Stimulated activated memory B cell treated with anti-CD40 and anti-IgM and Interleukin-4, amounts not matched to agents 10 μg/mL and 1 μg/mL and 100 μg/mL, for 72 hours (primary cell): ENCODE measurements around the gene PRC1.

Experiments used
- ATAC-seq: fragments of 150-1000 bp; cut with Tn5 transposase; 2 replicates; pipeline ENCODE4 v1.10.0; 2021
- H3K27ac Mint-ChIP-seq: one replicate; pipeline ENCODE4 v1.8.0; 2022; ENCODE audit warnings: mild to moderate bottlenecking, mixed read lengths
- H3K27me3 Mint-ChIP-seq: one replicate; pipeline ENCODE4 v1.8.0; 2022; ENCODE audit warnings: mixed read lengths
- H3K36me3 Mint-ChIP-seq: one replicate; pipeline ENCODE4 v1.8.0; 2022; ENCODE audit warnings: mixed read lengths
- H3K4me1 Mint-ChIP-seq: one replicate; pipeline ENCODE4 v1.8.0; 2022; ENCODE audit warnings: mixed read lengths
- H3K4me3 Mint-ChIP-seq: one replicate; pipeline ENCODE4 v1.8.0; 2022; ENCODE audit warnings: mild to moderate bottlenecking, moderate library complexity, mixed read lengths
- H3K9me3 Mint-ChIP-seq: one replicate; pipeline ENCODE4 v1.8.0; 2022; ENCODE audit warnings: mixed read lengths

The PRC1 gene, protein sequence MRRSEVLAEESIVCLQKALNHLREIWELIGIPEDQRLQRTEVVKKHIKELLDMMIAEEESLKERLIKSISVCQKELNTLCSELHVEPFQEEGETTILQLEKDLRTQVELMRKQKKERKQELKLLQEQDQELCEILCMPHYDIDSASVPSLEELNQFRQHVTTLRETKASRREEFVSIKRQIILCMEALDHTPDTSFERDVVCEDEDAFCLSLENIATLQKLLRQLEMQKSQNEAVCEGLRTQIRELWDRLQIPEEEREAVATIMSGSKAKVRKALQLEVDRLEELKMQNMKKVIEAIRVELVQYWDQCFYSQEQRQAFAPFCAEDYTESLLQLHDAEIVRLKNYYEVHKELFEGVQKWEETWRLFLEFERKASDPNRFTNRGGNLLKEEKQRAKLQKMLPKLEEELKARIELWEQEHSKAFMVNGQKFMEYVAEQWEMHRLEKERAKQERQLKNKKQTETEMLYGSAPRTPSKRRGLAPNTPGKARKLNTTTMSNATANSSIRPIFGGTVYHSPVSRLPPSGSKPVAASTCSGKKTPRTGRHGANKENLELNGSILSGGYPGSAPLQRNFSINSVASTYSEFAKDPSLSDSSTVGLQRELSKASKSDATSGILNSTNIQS

DNA sequence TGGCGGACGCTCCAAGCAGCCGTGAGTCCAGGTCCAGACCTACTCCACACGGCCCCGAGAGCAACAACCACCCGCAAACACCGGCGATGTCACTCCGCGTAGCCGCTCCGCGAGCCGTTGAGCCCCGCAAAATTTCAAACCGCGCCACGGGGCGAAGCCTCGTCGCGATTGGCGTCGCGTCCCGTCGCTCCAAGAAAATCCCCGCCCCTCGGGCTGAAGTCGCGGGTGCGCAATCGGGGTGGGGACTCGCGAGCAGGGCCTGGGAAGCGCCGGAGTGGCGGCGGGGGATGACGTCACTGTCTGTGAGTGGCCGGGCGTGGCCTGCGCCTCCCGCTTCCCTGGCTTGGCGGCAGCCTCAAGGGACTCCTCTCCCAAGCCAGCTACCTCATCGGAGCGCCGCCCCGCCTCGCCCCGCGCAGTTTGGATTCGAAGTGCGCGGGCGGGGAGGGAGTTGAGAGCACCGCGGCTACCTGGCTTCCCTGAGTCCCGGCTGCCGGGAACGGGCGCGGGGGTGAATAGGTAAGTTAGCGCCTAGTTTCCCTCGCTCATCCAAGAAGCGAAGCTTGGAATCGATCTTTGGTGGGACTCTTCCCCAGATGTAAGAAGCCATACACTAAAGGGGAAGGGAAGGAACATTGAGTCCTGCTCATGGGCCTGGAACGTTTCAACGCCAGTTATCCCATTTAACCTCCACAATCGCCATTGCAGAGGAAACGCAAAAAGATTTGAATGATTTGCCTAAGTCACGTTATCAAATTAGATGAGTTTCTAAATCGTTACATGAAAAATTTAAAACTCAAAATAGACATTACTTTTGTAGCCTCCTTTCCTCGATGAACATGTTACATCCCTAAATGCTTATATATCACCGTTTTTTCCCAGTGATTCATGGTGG lies at the start of gene PRC1:
Gene PRC1, minus strand, starts transcription at position 119 of the 895 bp plus-strand sequence. Its CDS starts 118 bp downstream, at position 1.
- Mint-ChIP-seq H3K27ac (peak within 1 kb of the TSS; percentile 95), H3K36me3 (peaks cover 23% of the 10 kb centered on the region), H3K9me3 (no peaks in the 10 kb centered on the region), H3K4me1 (peaks cover 12% of the 10 kb centered on the region), H3K27me3 (no peaks in the 10 kb centered on the region), H3K4me3 (peak within 1 kb of the TSS; percentile 100)
- peak; percentile 99 for ATAC-seq

DNA sequence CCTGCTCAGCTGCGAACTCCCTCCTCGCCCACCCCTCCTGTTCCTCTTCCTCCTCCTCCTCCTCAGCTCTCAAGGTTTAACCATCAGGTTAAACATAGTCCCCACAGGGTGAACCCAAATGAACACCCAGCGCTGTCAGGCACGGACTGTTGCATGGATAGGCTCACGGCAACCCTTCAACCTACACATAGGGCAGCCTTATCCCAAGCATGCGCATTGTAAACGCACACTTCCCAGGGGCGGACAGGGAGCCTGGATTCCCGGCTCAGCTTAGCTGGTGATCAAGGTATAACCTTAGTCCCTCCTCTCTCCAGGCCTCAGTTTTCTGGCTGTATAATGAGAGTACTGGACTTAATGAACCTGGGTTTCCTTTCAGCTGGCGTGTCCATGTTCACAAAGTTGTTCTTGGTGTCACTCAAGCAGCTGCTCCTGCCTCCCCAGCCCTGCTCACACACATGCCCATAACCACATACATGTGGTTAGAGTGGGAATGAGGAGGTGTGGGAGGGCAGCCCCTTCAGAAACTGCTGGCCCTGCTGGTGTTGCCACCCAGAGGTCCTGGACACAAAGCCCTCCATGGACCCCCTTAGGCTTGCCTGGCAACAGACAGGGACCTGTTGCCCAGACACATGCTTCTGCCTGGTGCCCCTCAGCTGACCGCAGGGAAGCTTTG lies 49.0 kb upstream of the PRC1 start:
- H3K27ac Mint-ChIP-seq, result no peak overlapping the region
- no peak for ATAC-seq
- H3K27me3 Mint-ChIP-seq, result peaks cover 10% of the 10 kb centered on the region
- H3K9me3 Mint-ChIP-seq, result peaks cover 3% of the 10 kb centered on the region
- no peaks in the 10 kb centered on the region for H3K36me3 Mint-ChIP-seq
- H3K4me3 Mint-ChIP-seq, result no peak overlapping the region
- H3K4me1 Mint-ChIP-seq, result peaks cover 15% of the 10 kb centered on the region

DNA sequence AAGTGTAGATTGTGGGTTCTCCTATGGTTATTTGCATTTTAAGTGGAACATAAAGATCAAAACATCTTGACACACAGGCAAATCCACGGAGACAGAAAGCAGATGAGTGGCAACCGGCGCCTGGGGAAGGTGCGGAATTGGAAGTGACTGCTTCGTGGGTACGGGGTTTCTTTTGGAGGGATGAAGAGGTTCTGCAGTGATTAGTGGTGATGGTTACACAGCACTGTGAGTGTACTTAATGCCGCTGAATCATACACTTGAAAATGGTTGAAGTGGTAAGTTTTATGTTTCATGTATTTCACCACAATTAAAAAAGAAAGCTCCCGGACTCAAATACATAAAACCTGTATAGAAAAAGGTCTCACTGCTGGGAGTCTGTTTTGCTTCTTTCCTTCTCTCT lies 46.5 kb upstream of the PRC1 start:
- no peak overlapping the region for H3K4me3 Mint-ChIP-seq

DNA sequence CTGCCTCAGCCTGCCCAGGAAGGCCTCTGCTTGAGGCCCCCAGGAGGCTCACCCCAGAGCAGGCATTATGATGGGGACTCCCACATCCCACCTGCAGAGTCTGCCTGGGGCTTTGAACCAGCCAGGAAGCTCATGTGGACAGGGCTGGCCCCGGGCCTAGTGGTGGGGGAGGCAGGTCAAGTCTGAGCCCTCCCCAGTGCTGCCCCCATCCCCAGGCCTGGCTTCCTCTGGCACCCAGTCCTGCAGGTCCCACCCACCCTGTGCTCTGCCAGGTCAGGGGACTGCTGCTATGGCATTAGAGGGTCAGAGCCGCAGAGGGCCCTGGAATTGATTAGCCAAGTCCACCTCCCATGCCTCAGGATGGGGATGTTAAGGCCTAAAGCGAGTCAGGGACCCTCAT lies 45.7 kb upstream of the PRC1 start:
- H3K9me3 Mint-ChIP-seq, result no peaks in the 10 kb centered on the region
- peak; percentile 16 for ATAC-seq
- peaks cover 10% of the 10 kb centered on the region for H3K27me3 Mint-ChIP-seq
- H3K4me3 Mint-ChIP-seq, result no peak overlapping the region
- H3K4me1 Mint-ChIP-seq, result no peaks in the 10 kb centered on the region
- H3K36me3 Mint-ChIP-seq, result no peaks in the 10 kb centered on the region
- no peak overlapping the region for H3K27ac Mint-ChIP-seq

More for the DNA sequence above, 46.5 kb upstream of the PRC1 start:
- Mint-ChIP-seq H3K36me3 (no peaks in the 10 kb centered on the region), H3K27ac (no peak overlapping the region), H3K9me3 (no peaks in the 10 kb centered on the region), H3K27me3 (peaks cover 10% of the 10 kb centered on the region), H3K4me1 (no peaks in the 10 kb centered on the region)
- no peak for ATAC-seq

DNA sequence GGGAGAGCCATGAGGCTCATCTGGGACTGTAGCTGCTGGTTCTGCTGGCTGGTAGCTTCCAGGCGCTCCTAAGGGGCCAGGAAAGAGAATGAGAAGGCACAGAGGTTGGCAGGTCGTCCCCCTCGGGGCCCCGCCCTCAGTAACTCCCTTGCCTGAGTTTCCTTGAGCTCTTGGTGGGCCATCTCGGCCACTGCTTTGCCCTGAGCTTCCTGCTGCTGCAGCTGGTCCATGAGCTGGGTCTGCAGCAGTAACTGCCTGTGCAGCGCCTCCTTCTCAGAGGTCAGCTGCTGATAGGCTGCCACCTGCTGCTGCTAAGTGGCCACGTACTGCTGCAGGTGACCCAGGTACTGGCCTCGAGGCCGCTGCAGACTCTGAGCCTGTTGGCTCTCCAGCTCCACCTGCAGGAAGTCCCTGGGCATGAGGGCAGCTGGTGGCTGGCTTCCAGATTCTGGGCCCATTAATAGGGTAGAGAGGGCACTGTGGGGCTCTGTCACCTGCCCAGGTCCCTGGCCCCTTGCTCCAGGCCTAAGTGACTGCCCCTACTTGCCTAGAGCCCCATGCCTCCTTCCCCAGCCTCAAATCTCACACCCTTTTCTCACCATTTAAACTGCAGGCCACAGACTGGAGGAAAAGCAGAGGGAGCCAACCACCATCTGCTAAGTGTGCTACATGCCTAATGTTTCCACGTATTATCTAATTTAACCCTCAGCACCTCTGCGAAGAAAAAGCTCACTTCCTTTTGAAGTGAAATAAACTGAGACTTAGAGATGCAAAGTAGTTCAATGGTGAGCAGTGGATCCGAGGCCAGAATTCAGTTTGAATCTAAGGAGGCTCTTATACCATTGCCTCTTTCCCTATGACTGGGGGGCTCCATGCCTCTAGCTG lies 38.8 kb upstream of the PRC1 start:
- no peaks in the 10 kb centered on the region for H3K9me3 Mint-ChIP-seq
- peak; percentile 64 for ATAC-seq
- H3K4me3 Mint-ChIP-seq, result peak overlapping the region; percentile 25
- H3K27ac Mint-ChIP-seq, result peak overlapping the region; percentile 56
- H3K4me1 Mint-ChIP-seq, result peaks cover 10% of the 10 kb centered on the region
- no peaks in the 10 kb centered on the region for H3K27me3 Mint-ChIP-seq
- H3K36me3 Mint-ChIP-seq, result no peaks in the 10 kb centered on the region

DNA sequence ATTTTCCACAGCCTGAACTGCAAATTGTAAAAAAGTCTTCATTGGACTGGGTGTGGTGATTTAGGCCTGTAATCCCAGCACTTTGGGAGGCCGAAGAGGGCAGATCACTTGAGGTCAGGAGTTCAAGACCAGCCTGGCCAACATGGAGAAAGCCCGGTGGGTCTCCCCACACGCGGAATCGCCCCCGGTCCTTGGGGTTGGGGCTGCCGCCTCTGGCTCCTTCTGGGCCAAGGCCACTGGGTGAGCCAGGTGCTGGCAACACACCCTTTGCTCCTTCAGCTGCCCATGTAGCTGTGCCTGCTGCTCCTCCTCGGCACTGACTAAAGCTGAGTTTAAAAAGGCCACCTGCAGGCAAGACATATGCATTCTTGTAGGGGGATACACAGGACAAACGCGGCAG lies 37.5 kb upstream of the PRC1 start:
- Mint-ChIP-seq H3K27me3 (no peaks in the 10 kb centered on the region), H3K4me1 (peaks cover 10% of the 10 kb centered on the region), H3K27ac (no peak overlapping the region), H3K4me3 (no peak overlapping the region), H3K9me3 (no peaks in the 10 kb centered on the region), H3K36me3 (no peaks in the 10 kb centered on the region)
- no peak for ATAC-seq

DNA sequence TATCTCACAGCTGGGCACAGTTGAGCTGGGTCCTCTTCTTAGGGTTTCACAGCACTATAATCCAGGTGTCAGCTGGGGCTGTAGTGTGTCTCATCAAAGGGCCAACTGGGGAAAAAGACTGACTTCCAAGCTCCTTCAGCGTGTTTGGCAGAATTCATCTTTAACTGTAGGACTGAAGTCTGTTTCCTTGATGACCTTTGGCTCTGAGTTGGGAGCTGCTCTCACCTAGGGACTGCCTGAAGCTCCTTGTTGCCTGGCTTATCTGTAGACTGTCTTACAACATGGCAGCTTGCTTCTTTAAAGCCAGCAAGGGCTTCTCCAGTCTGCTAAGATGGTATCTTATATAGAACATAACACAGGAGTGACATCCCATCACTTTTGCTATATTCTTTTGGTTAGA lies 33.3 kb upstream of the PRC1 start:
- Mint-ChIP-seq H3K4me1 (peaks cover 8% of the 10 kb centered on the region), H3K4me3 (no peak overlapping the region), H3K36me3 (no peaks in the 10 kb centered on the region), H3K27me3 (no peaks in the 10 kb centered on the region), H3K27ac (no peak overlapping the region), H3K9me3 (no peaks in the 10 kb centered on the region)
- ATAC-seq, result no peak

DNA sequence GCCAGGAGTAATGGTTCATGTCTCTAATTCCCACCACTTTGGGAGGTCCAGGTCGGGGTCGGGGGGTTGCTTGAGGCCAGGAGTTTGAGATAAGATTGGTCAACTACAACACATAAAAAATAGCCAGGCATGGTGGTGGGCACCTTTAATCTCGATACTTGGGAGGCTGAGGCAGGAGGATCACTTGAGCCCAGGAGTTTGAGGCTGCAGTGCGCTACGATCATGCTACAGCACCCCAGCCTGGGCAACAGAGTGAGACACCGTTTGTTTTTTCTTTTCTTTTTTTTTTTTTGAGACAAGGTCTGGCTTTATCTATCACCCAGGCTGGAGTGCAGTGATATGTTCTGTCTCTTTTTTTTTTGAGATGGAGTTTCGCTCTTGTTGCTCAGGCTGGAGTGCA lies 29.4 kb upstream of the PRC1 start:
- Mint-ChIP-seq H3K36me3 (no peaks in the 10 kb centered on the region), H3K4me1 (peaks cover 37% of the 10 kb centered on the region), H3K4me3 (no peak overlapping the region), H3K27ac (no peak overlapping the region), H3K9me3 (no peaks in the 10 kb centered on the region), H3K27me3 (no peaks in the 10 kb centered on the region)
- no peak for ATAC-seq

DNA sequence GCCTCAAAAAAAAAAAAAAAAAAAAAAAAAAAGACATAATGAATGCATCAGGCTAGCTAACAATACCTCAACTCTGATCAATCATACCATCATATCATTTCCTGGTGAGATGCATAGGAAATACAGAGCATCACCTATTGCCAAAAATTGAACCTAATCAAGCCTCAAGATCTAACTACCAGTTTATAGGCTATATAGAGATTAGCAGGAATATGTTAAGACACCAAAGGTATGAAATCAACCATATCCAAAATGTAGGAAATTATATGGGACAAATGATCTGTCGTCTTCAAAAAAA lies 28.4 kb upstream of the PRC1 start:
- no peaks in the 10 kb centered on the region for H3K9me3 Mint-ChIP-seq
- peak overlapping the region; percentile 84 for H3K4me3 Mint-ChIP-seq
- peak overlapping the region; percentile 74 for H3K27ac Mint-ChIP-seq
- peaks cover 5% of the 10 kb centered on the region for H3K36me3 Mint-ChIP-seq
- no peak for ATAC-seq
- no peaks in the 10 kb centered on the region for H3K27me3 Mint-ChIP-seq
- H3K4me1 Mint-ChIP-seq, result peaks cover 47% of the 10 kb centered on the region

DNA sequence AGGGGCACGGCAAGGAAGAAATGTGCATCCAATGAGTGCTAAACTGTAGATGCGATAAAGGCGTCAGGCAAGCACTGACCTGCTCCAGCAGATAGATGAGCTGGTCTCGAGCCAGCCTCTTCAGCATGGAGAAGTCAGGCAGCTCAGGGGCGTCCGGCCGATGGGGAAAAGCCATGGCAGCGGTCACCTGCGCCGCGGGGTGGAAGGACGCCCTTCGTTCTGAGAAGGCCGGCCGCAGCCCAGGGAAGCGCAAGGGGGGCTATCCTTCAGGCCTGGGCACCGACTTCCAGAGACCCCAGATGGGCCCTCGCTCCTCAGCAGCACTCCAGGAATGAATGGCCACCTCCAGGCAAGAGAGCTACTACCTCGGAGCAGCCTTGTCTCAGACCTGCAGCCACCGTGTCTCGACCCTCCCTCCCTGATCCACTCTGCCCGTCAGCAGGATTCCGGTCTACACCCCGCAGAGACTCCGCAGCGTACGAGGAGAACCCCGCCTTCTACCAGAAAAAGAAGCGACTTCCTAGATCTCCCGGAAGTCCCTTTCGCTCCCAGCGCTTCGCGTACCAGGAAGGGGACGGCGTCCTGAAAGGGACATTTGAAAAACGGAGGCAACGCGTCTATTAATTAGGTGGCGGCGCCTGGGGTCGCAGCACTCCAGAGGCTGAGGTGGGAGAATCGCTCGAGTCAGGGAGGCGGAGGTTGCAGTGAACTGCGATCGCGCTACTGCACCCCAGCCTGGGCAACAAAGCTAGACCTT lies 27.9 kb upstream of the PRC1 start, which contains the start of gene VPS33B:
Gene VPS33B, minus strand, starts transcription at position 520 of the 757 bp plus-strand sequence. Its CDS starts 345 bp downstream, at position 175.
- Mint-ChIP-seq H3K4me1 (peaks cover 51% of the 10 kb centered on the region), H3K4me3 (peak within 1 kb of the TSS; percentile 84), H3K27ac (peak within 1 kb of the TSS; percentile 74), H3K27me3 (no peaks in the 10 kb centered on the region), H3K36me3 (peaks cover 6% of the 10 kb centered on the region), H3K9me3 (no peaks in the 10 kb centered on the region)
- peak; percentile 79 for ATAC-seq

DNA sequence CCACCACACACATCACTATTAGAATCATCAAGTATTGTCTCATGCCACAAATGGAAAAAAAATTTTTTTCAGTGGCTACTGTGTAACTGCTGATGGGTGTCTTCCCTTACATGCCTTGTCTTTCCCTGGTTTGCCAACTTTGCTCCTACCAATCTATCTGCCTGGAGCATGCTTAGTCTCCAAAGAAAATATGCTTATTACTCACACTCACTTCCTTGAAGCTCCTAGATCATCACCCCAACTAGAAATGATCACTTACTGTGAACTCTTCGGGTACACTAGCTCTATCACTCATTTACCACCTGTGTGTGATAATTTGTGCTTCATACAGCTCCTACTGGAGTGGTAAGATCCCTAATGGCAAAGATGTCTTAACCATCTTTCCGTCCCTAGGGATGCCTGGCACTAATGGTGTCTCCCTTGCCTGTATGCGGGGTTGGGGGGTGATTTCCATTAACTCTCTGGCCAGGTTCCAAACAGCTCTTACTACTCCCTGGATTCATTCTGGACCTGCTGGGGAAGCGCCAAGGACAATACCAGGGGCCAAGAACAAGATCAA lies 27.3 kb upstream of the PRC1 start:
- H3K27me3 Mint-ChIP-seq, result no peaks in the 10 kb centered on the region
- peaks cover 51% of the 10 kb centered on the region for H3K4me1 Mint-ChIP-seq
- peak overlapping the region; percentile 74 for H3K27ac Mint-ChIP-seq
- H3K9me3 Mint-ChIP-seq, result no peaks in the 10 kb centered on the region
- H3K4me3 Mint-ChIP-seq, result peak overlapping the region; percentile 84
- H3K36me3 Mint-ChIP-seq, result peaks cover 10% of the 10 kb centered on the region
- ATAC-seq, result no peak

DNA sequence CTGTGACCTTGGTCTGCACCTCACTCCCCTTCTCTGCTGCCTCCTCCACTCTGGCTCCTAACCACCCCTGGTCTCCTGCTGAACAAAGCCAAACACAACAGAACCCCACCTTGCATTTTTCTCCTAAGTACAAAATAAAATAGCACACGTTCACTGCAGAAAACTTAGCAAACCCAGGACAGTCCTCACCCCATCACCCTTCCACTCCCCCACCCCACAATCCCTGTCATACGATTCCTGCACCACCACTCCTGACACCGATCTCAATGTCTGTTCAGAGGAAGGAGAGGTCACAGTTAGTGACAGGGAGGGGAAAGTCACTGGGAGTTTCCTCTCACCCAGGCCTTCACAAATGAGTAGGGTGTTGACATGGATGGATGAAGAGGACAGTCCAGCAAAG lies 23.8 kb upstream of the PRC1 start:
- ATAC-seq, result peak; percentile 15
- Mint-ChIP-seq H3K27me3 (no peaks in the 10 kb centered on the region), H3K4me3 (no peak overlapping the region), H3K9me3 (no peaks in the 10 kb centered on the region), H3K27ac (peak overlapping the region; percentile 30), H3K4me1 (peaks cover 48% of the 10 kb centered on the region), H3K36me3 (peaks cover 20% of the 10 kb centered on the region)

DNA sequence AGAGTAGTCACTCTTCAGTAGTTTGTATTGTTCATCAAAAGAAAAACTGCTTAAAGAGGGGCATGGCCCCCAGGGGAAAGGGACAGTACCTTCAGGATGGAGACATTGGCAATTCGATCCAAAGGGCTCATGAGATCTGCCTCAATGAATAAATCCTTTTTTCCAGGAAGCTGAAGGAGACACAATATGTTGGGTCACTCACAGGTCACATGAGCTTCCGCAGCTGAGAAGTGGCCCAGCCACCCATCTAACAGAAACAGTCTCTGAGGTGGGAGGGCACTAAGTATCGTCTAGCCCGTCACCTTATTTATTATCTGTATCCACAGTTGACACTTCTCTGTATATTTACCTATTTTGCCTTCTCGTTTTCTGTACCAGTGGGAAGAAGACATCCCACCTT lies 23.4 kb upstream of the PRC1 start:
- peaks cover 23% of the 10 kb centered on the region for H3K36me3 Mint-ChIP-seq
- ATAC-seq, result no peak
- H3K4me3 Mint-ChIP-seq, result no peak overlapping the region
- H3K9me3 Mint-ChIP-seq, result no peaks in the 10 kb centered on the region
- peaks cover 44% of the 10 kb centered on the region for H3K4me1 Mint-ChIP-seq
- H3K27ac Mint-ChIP-seq, result peak overlapping the region; percentile 30
- H3K27me3 Mint-ChIP-seq, result no peaks in the 10 kb centered on the region
